ENCODE data around the gene KIAA0408.

Gene KIAA0408

GRCh38 chr6:127459231-127459641 is at the start of gene KIAA0408:
Gene KIAA0408 (minus strand): TSS chr6:127459389. CDS start chr6:127453981, 5,408 bp downstream.
- DNase-seq, result no peak

GRCh38 chr6:127506894-127507293 is 47.7 kb upstream of the KIAA0408 start:
- no peak for DNase-seq

- no peak for DNase-seq
Observed at GRCh38 chr6:127503022-127503421, 43.8 kb upstream of the KIAA0408 start.

GRCh38 chr6:127497410-127497809 is 38.2 kb upstream of the KIAA0408 start:
- DNase-seq, result no peak

- no peak for DNase-seq
Observed at GRCh38 chr6:127496471-127496870, 37.3 kb upstream of the KIAA0408 start.

GRCh38 chr6:127494240-127494767 is 35.1 kb upstream of the KIAA0408 start:
- no peak for DNase-seq

- DNase-seq, result no peak
Observed at GRCh38 chr6:127489248-127489647, 30.1 kb upstream of the KIAA0408 start.

GRCh38 chr6:127486934-127487333 is 27.7 kb upstream of the KIAA0408 start:
- no peak for DNase-seq

- DNase-seq, result no peak
Observed at GRCh38 chr6:127484212-127484863, 25.1 kb upstream of the KIAA0408 start.

GRCh38 chr6:127483399-127484055 is 24.3 kb upstream of the KIAA0408 start:
- no peak for DNase-seq

GRCh38 chr6:127482325-127482724 is 23.1 kb upstream of the KIAA0408 start:
- no peak for DNase-seq

GRCh38 chr6:127481628-127482027 is 22.4 kb upstream of the KIAA0408 start:
- no peak for DNase-seq

GRCh38 chr6:127481111-127481510 is 21.9 kb upstream of the KIAA0408 start:
- no peak for DNase-seq

GRCh38 chr6:127477658-127478057 is 18.5 kb upstream of the KIAA0408 start:
- DNase-seq, result no peak

GRCh38 chr6:127475823-127476176 is 16.6 kb upstream of the KIAA0408 start:
- no peak for DNase-seq

- no peak for DNase-seq
Observed at GRCh38 chr6:127475135-127475822, 16.1 kb upstream of the KIAA0408 start.

GRCh38 chr6:127471379-127472255 is 12.4 kb upstream of the KIAA0408 start:
- no peak for DNase-seq

GRCh38 chr6:127468936-127469335 is 9.7 kb upstream of the KIAA0408 start:
- no peak for DNase-seq

- no peak for DNase-seq
Observed at GRCh38 chr6:127466416-127466815, 7.2 kb upstream of the KIAA0408 start.

GRCh38 chr6:127464881-127465459 is 5.8 kb upstream of the KIAA0408 start:
- DNase-seq, result peak; percentile 47

GRCh38 chr6:127464161-127464880 is 5.1 kb upstream of the KIAA0408 start:
- no peak for DNase-seq

- no peak for DNase-seq
Observed at GRCh38 chr6:127463056-127463455, 3.9 kb upstream of the KIAA0408 start.
